HepG2 (cell line): ENCODE results near the gene PGC. TPM values are rescaled to one million over a fixed set of nuclear protein-coding genes. Genes with fewer than 3 reads are reported as not detected.

Source experiments
- ATAC-seq: fragments of 200-7000 bp; cut with Tn5 transposase; 3 replicates; pipeline ENCODE4 v1.9.1; 2020; ENCODE audit warnings: mild to moderate bottlenecking, moderate library complexity
- BruUV-seq: library from RNA; stranded (reverse); fragments of 400-500 nt; replicated peaks from 2 replicates; lab custom pipeline; 2021; lab: Mats Ljungman, UMichigan
- CTCF ChIA-PET: fragments of 300-600 bp; formaldehyde crosslinking; extraction: SDS; loops from one replicate; lab custom pipeline; 2021; ENCODE audit warnings: low total read pairs, inconsistent platforms, low intra/inter-chr PET ratio; lab: Yijun Ruan, JAX
- POLR2A ChIA-PET: fragments of 350-600 bp; sonication (Branson Sonifier 250); formaldehyde crosslinking; loops from one replicate; lab custom pipeline; 2020; ENCODE audit warnings: antibody characterized with exemption, inconsistent platforms; lab: Yijun Ruan, JAX
- DNase-seq: peaks from one replicate; pipeline ENCODE4 v3.0.0-alpha.2; 2015; ENCODE audit warnings: low spot score
- FAIRE-seq: peaks from 3 replicates; lab custom pipeline; 2011; peaks lifted over from hg19 to GRCh38; lab: Jason Lieb, UNC
- H2AFZ ChIP-seq: one replicate; pipeline ENCODE4 v1.6.1; 2011; ENCODE audit warnings: low read length, inconsistent platforms
- H3K27ac ChIP-seq: fragments of 300-600 bp; 3 replicates; pipeline ENCODE4 v1.8.0; 2011; ENCODE audit warnings: mixed run types, mild to moderate bottlenecking, mixed read lengths, low read length, inconsistent platforms; ENCODE audit not compliant: insufficient read depth; ENCODE audit errors: extremely low read length
- H3K27me3 ChIP-seq, 2 experiments: fragments of 200-600 bp in 1 of 2; 2 replicates in 1 of 2; 3 replicates in 1 of 2; pipeline versions ENCODE4 v1.6.0 to v1.8.0; 2011; ENCODE audit warnings: low read length in 2 of 2, mild to moderate bottlenecking in 2 of 2, moderate library complexity in 2 of 2, inconsistent platforms in 1 of 2; ENCODE audit not compliant: insufficient read depth in 2 of 2, control insufficient read depth in 1 of 2
- H3K36me3 ChIP-seq, 2 experiments: fragments of 200-600 bp in 1 of 2; replicated peaks in 1 of 2; 2 replicates in 1 of 2; 3 replicates in 1 of 2; pipeline versions ENCODE4 v1.5.1 to v1.8.0; 2011; ENCODE audit warnings: low read length in 2 of 2, inconsistent platforms in 1 of 2; ENCODE audit not compliant: insufficient read depth in 2 of 2, control insufficient read depth in 1 of 2
- H3K4me1 ChIP-seq: 2 replicates; pipeline ENCODE4 v1.5.1; 2012; ENCODE audit warnings: low read length, inconsistent platforms; ENCODE audit not compliant: insufficient read depth
- H3K4me2 ChIP-seq: 2 replicates; pipeline ENCODE4 v1.6.0; 2011; ENCODE audit warnings: low read depth, low read length, inconsistent platforms
- H3K4me3 ChIP-seq, 3 experiments: fragments of 200-600 bp in 1 of 3; sonication (generic), shearing (Covaris generic) in 1 of 3; replicated peaks in 1 of 3; 2 replicates each; pipeline ENCODE4 v1.5.1; 2011 to 2016; ENCODE audit warnings: low read length in 3 of 3, inconsistent platforms in 2 of 3, low read depth in 2 of 3, mild to moderate bottlenecking in 2 of 3, control low read depth in 1 of 3, mixed read lengths in 1 of 3; ENCODE audit not compliant: insufficient read depth in 1 of 3
- H3K79me2 ChIP-seq: one replicate; pipeline ENCODE4 v1.6.1; 2011; ENCODE audit warnings: low read length, inconsistent platforms; ENCODE audit not compliant: insufficient read depth
- H3K9ac ChIP-seq: 2 replicates; pipeline ENCODE4 v1.6.0; 2011; ENCODE audit warnings: mild to moderate bottlenecking, low read depth, low read length, inconsistent platforms; ENCODE audit not compliant: insufficient read depth
- H3K9me3 ChIP-seq: 2 replicates; pipeline ENCODE4 v1.5.1; 2012; ENCODE audit warnings: mild to moderate bottlenecking, low read length
- H4K20me1 ChIP-seq: 2 replicates; pipeline ENCODE4 v1.6.0; 2011; ENCODE audit warnings: inconsistent platforms, mild to moderate bottlenecking, low read length, moderate library complexity; ENCODE audit not compliant: insufficient read depth
- BCLAF1 ChIP-seq: fragments of 450-650 bp; IDR thresholded peaks from 2 replicates; pipeline ENCODE4 v1.6.1; 2017; ENCODE audit warnings: mild to moderate bottlenecking
- FOXO1 ChIP-seq: sonication (generic); formaldehyde crosslinking; IDR thresholded peaks from 2 replicates; pipeline ENCODE4 v1.4.0; 2020; ENCODE audit warnings: missing genetic modification reagents
- IKZF5 ChIP-seq: IDR thresholded peaks from 2 replicates; pipeline ENCODE4 v1.6.1; 2018; ENCODE audit warnings: missing genetic modification reagents, mild to moderate bottlenecking, missing compliant biosample characterization
- JARID2 ChIP-seq: sonication (generic); formaldehyde crosslinking; IDR thresholded peaks from 2 replicates; pipeline ENCODE4 v1.8.1; 2023; ENCODE audit warnings: missing genetic modification reagents, inconsistent platforms; ENCODE audit not compliant: insufficient replicate concordance
- NKX3-1 ChIP-seq: sonication (generic); formaldehyde crosslinking; IDR thresholded peaks from 2 replicates; pipeline ENCODE4 v1.5.0; 2020; ENCODE audit warnings: missing genetic modification reagents
- PREB ChIP-seq: sonication (generic); formaldehyde crosslinking; IDR thresholded peaks from 2 replicates; pipeline ENCODE4 v1.4.0; 2020; ENCODE audit warnings: missing genetic modification reagents
- RBFOX2 ChIP-seq: fragments of 200-400 bp; formaldehyde crosslinking; IDR thresholded peaks from 2 replicates; pipeline ENCODE4 v1.6.1; 2017; ENCODE audit warnings: low read depth, mild to moderate bottlenecking, low read length
- SPEN ChIP-seq: sonication (generic); formaldehyde crosslinking; IDR thresholded peaks from 2 replicates; pipeline ENCODE4 v1.5.1; 2020; ENCODE audit warnings: low read depth, mild to moderate bottlenecking, missing genetic modification reagents
- TAF15 ChIP-seq: fragments of 200-400 bp; formaldehyde crosslinking; IDR thresholded peaks from one replicate; pipeline ENCODE4 v1.6.1; 2018; ENCODE audit warnings: mild to moderate bottlenecking, low read depth, low read length; ENCODE audit not compliant: poor library complexity, severe bottlenecking
- TCF12 ChIP-seq, 2 experiments: fragments of 450-650 bp in 1 of 2; sonication (generic) in 1 of 2; formaldehyde crosslinking in 1 of 2; IDR thresholded peaks; 2 replicates each; pipeline versions ENCODE4 v1.6.1 to v1.8.0; 2017 to 2022; ENCODE audit warnings: antibody characterized with exemption in 1 of 2, mild to moderate bottlenecking in 1 of 2, missing genetic modification reagents in 1 of 2, moderate library complexity in 1 of 2
- U2AF2 ChIP-seq: fragments of 200-400 bp; formaldehyde crosslinking; IDR thresholded peaks from 2 replicates; pipeline ENCODE4 v1.6.1; 2017; ENCODE audit warnings: low read depth, mild to moderate bottlenecking, low read length
- ZNF12 ChIP-seq: sonication (generic); formaldehyde crosslinking; IDR thresholded peaks from 2 replicates; pipeline ENCODE4 v1.5.0; 2020; ENCODE audit warnings: missing genetic modification reagents
- ZNF337 ChIP-seq: sonication (generic); formaldehyde crosslinking; IDR thresholded peaks from 2 replicates; pipeline ENCODE4 v1.5.1; 2020; ENCODE audit warnings: missing genetic modification reagents, low read depth, mild to moderate bottlenecking, borderline replicate concordance
- ZNF547 ChIP-seq: sonication (generic); formaldehyde crosslinking; IDR thresholded peaks from 2 replicates; pipeline ENCODE4 v1.5.1; 2020; ENCODE audit warnings: mild to moderate bottlenecking, missing genetic modification reagents
- ZNF549 ChIP-seq: sonication (generic); formaldehyde crosslinking; IDR thresholded peaks from 2 replicates; pipeline ENCODE4 v1.5.0; 2020; ENCODE audit warnings: missing genetic modification reagents
- ZNF672 ChIP-seq: sonication (generic); formaldehyde crosslinking; IDR thresholded peaks from 2 replicates; pipeline ENCODE4 v1.8.1; 2022; ENCODE audit warnings: missing genetic modification reagents
- ZNF709 ChIP-seq: sonication (generic); formaldehyde crosslinking; IDR thresholded peaks from 2 replicates; pipeline ENCODE4 v1.5.0; 2020; ENCODE audit warnings: mild to moderate bottlenecking, missing genetic modification reagents
- ZNF781 ChIP-seq: sonication (generic); formaldehyde crosslinking; IDR thresholded peaks from 2 replicates; pipeline ENCODE4 v1.5.1; 2020; ENCODE audit warnings: borderline replicate concordance, mild to moderate bottlenecking, missing genetic modification reagents; ENCODE audit errors: not compliant biosample characterization
- ZNF891 ChIP-seq: sonication (generic); formaldehyde crosslinking; IDR thresholded peaks from 2 replicates; pipeline ENCODE4 v1.5.0; 2020; ENCODE audit warnings: mild to moderate bottlenecking, missing genetic modification reagents
- whole genome bisulfite sequencing: methylation state at CpG from one replicate; pipeline ENCODE4 v1.1.6; 2017; ENCODE audit warnings: low lambda C conversion rate; 5-methylcytosine and 5-hydroxymethylcytosine counted together
- in situ Hi-C: cut with HindIII; loops from 2 replicates; pipeline ENCODE4 v1.10.0; 2017; ENCODE audit warnings: low pct_unique_long_range_greater_than_20kb; ENCODE audit not compliant: extremely low pct_ligation_motif_present
- intact Hi-C: fragments of 100-400 bp; cut with micrococcal nuclease; formaldehyde crosslinking; loops from one replicate; pipeline ENCODE4 v1.10.0; 2022; ENCODE audit not compliant: unreplicated experiment
- polyA plus RNA-seq, 8 experiments: library from polyadenylated mRNA; depleted of rRNA in 3 of 8; stranded (reverse) in 7 of 8; unstranded in 1 of 8; fragments of >200 nt; fragmentation: Illumina TruSeq in 4 of 8; extraction: Trizol in 4 of 8; gene quantifications; 2 replicates each; pipeline versions ENCODE4 v1.2.1 to v1.2.3, GENCODE V29; 2011 to 2016; ENCODE audit warnings: low read depth in 4 of 8, missing spikeins in 1 of 8, mixed read lengths in 1 of 8; ENCODE audit not compliant: insufficient read depth in 1 of 8
- total RNA-seq, 5 experiments: library from RNA; depleted of rRNA; stranded (reverse); fragments of >200 nt; fragmentation: Illumina TruSeq; extraction: Trizol; gene quantifications; 2 replicates each; pipeline ENCODE4 v1.2.3, GENCODE V29; 2016; ENCODE audit warnings: low read depth in 1 of 5

The PGC gene
- total and polyA plus RNA-seq, 2 of the 13 experiments (the other 11 are each of a cell fraction or from before 2014, with no cell fraction given), result 426 to 502 TPM

GRCh38 chr6:41740366-41741162 is 6.6 kb downstream of the PGC start:
- ATAC-seq, result no peak
- Histone ChIP-seq H3K4me2 (peak overlapping the region; percentile 25), H3K27ac (peak overlapping the region; percentile 69), H3K4me1 (peaks cover 97% of the 10 kb centered on the region), H3K9me3 (no peaks in the 10 kb centered on the region), H2AFZ (no peak overlapping the region), H3K79me2 (no peaks in the 10 kb centered on the region), H4K20me1 (no peaks in the 10 kb centered on the region), H3K27me3 (no peaks in the 10 kb centered on the region), H3K9ac (peak overlapping the region; percentile 45), H3K36me3 (no peaks in the 10 kb centered on the region), H3K4me3 (no peak overlapping the region)
- DNase-seq, result no peak
- no peak for FAIRE-seq
- WGBS, result 92% methylated on average over 11 of the region's 13 CpGs
- in situ Hi-C loops, result no loop called here
- no TSS peak for BruUV-seq
- intact Hi-C loops, result no loop called here
- CTCF ChIA-PET, result interaction anchor here (1.5 kb wide), 1 partner anchor 35 kb away, joined by 11 read pairs; no protein-coding TSS in a partner anchor
- POLR2A ChIA-PET, result interaction anchor here (0.5 to 10.4 kb wide), 9 partner anchors 7 to 1007 kb away, joined by 4 to 112 read pairs (median 12); partner anchors contain the start of genes PGC and TOMM6
- no peak for TF ChIP-seq NKX3-1 (CRISPR knock-in tag)
- no peak for TF ChIP-seq U2AF2
- TF ChIP-seq ZNF891 (CRISPR knock-in tag), result 0 out of 2 replicates have a peak, but pooled peaks have one; percentile 44
- TF ChIP-seq IKZF5 (CRISPR knock-in tag), result 0 out of 2 replicates have a peak, but pooled peaks have one; percentile 13
- no peak for TF ChIP-seq PREB
- TF ChIP-seq TAF15, result no peak
- no peak for TF ChIP-seq ZNF781 (CRISPR knock-in tag)
- no peak for TF ChIP-seq ZNF337 (CRISPR knock-in tag)
- TF ChIP-seq TCF12 (IDR thresholded peaks at IDR 0.05), result no peak
- TF ChIP-seq TCF12 (CRISPR knock-in tag; IDR thresholded peaks at IDR 0.05), result no peak
- no peak for TF ChIP-seq ZNF12 (CRISPR knock-in tag)
- TF ChIP-seq ZNF672 (CRISPR knock-in tag), result no peak
- TF ChIP-seq ZNF547 (CRISPR knock-in tag), result no peak
- 0 out of 2 replicates have a peak, but pooled peaks have one; percentile 23 for TF ChIP-seq SPEN (CRISPR knock-in tag)
- TF ChIP-seq ZNF709 (CRISPR knock-in tag), result no peak
- TF ChIP-seq JARID2 (CRISPR knock-in tag), result no peak
- TF ChIP-seq ZNF549 (CRISPR knock-in tag), result no peak
- peak; percentile 38; the same call in 1 of the 2 replicates for TF ChIP-seq RBFOX2
- TF ChIP-seq BCLAF1, result no peak
- TF ChIP-seq FOXO1, result no peak
